Urothelium cell line (cell line): ENCODE measurements around the gene RXFP1.

Source experiments
- DNase-seq: peaks from one replicate; pipeline ENCODE4 v3.0.0; 2011; ENCODE audit warnings: low spot score, mixed read lengths
- FAIRE-seq: peaks from 2 replicates; lab custom pipeline; 2011; peaks lifted over from hg19 to GRCh38; lab: Jason Lieb, UNC

The RXFP1 gene

DNA sequence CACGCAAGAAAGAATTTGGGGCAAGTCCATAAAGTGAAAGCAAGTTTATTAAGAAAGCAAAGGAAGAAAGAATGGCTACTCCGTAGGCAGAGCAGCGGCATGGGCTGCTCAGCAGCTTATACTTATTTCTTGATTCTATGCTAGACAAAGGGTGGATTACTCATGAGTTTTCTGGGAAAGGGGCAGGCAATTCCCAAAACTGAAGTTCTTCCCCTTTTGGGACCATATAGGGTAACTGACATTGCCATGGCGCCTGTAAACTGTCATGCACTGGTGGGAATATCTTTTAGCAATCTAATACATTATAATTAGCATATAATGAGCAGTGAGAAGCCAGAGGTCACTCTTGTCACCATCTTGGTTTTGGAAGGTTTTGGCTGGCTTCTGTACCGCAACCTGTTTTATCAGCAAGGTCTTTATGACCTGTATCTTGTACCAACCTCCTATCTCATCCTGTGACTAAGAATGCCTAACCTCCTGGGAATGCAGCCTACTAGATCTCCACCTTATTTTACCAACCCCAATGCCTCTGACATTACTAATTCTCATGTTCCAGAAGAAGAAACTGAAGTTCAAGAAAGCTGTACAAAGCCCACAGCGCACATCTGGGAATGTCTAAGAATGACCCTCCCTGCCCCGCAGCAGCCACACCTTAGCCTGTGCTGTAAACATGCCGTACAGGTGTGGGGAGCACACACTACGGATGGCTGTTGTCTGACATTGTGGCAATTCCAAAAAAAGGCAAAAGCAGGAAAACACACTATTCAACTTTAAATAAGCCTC, 18.6 kb downstream of the RXFP1 start:
- FAIRE-seq: no peak
- no peak for DNase-seq

DNA sequence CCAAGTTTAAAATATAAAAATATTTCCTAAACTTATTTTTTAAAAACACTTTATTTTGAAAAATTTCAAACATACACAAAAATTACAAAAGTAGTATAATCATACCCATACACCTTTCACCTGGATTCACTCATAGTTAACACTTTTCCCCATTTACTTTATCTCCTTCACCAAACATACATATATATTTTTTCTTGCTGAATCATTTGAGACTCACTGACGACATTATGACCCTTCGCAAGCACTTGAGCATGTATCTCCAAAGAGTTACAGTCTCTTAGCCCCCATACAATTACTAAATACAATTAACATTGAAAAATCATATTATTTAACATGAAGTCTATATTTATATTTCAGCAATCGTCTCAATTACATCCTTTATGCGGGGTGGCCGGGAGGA, 19.8 kb downstream of the RXFP1 start:
- FAIRE-seq (no peak), DNase-seq (no peak)

DNA sequence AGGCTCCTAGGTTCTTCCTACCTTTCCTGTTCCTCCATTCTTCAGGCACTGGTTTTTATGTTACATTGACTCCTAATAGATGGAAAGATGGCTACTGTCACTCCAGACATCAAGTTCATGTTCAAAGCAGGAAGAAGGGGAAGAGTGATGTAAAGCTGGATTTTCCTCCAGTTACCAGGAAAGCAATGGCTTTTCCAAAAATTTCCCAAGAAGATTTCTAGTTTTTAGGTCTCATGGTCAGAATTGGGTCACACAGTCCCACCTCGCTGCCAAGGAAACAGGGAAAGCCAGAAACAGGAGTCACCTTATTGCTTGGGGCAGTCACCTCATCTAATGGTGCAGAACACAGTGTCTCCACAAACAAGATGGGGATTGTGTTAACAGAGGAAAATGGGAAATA, 21.5 kb downstream of the RXFP1 start:
- FAIRE-seq: no peak
- no peak for DNase-seq

DNA sequence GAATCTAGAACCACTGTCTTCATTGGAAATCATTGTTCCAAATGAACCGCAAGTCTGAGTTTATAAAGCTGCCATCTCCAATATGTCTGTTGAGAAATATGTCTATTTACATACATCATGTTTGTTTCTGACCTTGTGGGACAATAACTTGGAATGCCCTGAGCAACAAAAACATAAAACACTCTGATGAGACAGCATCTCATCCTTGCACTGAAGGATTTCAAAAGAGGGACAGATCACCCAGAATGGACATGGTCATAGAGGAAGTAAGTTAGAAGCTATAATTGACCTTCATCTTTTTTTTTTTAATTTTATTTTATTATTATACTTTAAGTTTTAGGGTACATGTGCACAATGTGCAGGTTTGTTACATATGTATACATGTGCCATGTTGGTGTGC, 22.5 kb downstream of the RXFP1 start:
- no peak for DNase-seq
- FAIRE-seq: no peak

DNA sequence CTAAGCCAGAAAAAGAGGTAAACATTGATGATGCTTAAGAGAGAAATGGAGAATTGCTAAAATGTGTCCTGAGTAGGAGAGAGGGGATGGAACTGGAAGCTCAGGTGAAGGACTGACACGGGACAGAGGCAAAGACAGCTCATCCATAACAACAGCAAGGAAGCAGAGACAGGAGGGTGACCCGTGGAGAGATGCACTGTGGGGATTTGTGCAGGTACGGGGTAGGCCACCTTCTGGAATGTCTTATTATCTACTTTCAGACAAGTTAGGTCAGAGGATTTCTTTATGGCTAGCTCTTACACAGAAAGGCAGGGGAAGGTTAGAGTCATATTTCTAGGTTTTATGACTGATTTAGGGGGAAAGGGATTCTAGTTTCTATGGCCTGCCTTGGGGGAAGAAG, 31.7 kb downstream of the RXFP1 start:
- no peak for DNase-seq
- no peak for FAIRE-seq

DNA sequence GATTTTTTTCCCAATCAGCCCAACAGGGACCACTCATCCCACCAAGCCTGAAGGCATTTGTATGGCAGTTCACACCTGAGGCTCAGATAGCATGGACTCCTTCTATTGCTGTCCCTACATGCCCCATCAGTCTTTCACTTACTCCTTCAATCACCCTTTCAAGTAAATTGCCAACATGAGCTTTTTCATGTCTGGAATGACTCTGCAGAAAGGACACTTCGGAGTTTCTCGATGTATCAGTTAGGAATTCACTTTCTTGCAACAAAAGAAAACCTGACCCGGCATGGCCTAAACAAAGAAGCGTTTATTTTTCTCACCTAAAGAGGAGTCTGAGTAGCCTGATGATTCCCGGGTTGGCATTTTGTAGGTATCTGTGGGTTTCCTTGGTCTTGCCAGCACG, 38.6 kb downstream of the RXFP1 start:
- FAIRE-seq (no peak), DNase-seq (no peak)

DNA sequence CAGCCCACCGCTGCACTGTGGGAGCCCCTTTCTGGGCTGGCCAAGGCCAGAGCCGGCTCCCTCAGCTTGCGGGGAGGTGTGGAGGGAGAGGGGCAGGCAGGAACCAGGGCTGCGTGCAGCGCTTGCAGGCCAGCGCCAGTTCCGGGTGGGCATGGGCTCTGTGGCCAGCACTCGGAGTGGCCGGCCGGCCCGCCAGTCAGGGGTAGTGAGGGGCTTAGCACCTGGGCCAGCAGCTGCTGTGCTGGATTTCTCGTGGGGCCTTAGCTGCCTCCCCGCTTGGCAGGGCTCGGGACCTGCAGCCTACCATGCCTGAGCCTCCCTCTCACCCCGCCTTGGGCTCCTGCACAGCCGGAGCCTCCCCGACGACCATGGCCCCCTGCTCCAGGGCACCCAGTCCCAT, 45.2 kb downstream of the RXFP1 start:
- FAIRE-seq: no peak
- no peak for DNase-seq

DNA sequence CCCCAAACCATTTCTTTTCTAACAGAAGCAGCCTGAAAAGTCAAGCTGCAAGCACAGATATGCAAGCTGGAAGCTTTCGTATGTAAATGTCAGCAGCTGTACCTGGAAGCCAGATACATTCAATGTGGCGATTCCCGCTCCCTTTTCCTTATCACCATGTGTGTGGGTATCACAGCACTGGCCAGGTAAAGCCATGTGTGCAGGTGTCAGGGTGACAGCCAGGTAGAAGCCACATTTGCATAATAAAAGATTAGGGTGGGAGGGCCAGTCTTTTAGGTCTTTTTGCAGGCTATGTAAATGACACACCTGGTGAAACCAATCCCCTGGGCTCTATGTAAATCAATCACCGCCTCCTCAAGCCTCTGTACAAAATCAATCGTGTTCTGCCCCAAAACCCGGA, 50.1 kb downstream of the RXFP1 start:
- FAIRE-seq: no peak
- DNase-seq: no peak

DNA sequence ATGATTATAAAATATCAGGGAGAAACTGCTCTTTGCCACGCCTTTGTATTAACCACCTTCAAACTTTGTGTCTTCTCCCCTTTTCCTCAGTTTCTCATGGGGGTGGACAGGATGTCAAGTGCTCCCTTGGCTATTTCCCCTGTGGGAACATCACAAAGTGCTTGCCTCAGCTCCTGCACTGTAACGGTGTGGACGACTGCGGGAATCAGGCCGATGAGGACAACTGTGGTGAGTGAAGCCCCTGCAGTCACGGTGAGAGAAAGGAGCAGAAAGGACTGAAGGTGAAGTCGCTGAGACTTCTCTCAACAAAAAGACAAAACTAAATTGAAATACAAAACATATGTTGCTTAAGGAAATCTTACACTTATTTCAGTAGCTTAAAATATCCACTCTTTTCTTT, 50.9 kb downstream of the RXFP1 start:
- DNase-seq (no peak), FAIRE-seq (no peak)

DNA sequence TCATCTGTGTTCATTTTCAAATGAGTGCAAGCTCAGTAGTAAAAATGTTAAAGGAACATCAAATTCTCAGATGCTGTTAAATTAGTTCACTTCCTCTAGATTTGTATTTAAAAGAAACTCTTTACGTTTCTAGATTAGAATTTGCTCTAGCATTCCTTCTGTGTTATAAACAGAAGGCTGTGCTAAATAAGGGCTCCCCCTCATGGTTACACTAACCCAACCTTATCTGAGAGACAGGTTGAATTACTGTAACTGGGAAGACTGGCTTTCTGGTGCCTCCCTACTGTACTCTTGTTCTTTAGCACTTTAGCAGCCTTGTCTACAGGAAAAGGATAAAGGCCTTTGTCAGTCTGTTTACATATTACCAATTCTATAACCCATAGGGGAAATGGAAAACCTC, 56.8 kb downstream of the RXFP1 start:
- FAIRE-seq (no peak), DNase-seq (peak; percentile 11)

DNA sequence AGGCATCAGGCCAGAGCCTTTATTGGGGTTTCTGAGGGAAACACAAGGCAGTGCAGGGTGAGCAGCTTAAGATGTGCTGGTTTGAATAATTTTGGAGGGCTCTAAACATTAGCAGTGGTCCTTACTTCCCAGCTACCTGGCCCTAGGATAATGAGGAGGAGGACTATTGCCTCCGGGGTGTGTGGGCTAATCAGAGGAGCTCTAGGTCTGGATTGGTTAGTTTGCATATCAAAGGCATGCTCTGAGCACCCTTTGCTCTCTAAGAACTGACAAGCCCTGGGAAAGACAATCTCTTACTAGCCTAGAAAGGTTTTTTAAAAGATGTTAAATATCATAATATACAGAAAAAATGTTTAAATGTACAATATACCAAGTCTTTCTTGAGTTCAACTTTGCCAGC, 58.4 kb downstream of the RXFP1 start:
- FAIRE-seq: no peak
- DNase-seq: no peak

DNA sequence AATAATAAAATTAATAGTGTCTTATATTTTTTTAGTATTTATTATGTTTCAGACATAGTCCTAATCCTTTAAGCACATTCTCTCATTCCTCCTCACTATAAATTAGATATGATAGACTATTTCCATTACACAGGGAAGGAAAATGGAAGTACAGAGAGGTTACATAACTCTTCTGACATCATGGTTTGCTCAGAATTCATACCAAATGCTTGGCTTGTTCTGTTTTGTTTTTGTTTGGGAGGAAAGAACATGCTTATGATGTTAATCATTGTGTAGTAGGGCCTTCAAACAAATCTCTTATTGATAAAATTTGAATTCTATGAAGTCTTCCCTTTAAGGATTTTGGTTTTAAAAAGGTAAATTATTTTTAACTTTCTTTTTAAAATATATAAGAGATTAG, 59.5 kb downstream of the RXFP1 start:
- FAIRE-seq (no peak), DNase-seq (no peak)

DNA sequence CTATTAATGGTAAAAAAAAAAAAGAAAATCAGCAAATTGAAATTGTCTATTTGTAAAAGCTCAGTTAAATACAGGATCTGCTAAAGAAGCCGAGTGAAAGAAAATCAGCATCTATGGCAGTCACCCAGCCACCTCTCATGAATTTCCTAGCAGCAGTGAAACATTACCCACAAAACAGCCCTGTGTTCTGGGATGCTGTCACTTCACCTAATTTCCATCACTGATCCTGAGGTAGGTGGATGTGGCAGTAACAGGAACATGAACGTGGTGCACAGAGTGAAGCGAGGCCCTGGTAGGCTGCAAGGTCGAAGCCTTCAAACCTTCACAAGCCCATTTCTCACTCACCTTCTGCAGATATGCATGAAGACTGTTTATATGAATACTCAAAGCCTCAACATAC, 65.2 kb downstream of the RXFP1 start:
- FAIRE-seq (no peak), DNase-seq (no peak)

DNA sequence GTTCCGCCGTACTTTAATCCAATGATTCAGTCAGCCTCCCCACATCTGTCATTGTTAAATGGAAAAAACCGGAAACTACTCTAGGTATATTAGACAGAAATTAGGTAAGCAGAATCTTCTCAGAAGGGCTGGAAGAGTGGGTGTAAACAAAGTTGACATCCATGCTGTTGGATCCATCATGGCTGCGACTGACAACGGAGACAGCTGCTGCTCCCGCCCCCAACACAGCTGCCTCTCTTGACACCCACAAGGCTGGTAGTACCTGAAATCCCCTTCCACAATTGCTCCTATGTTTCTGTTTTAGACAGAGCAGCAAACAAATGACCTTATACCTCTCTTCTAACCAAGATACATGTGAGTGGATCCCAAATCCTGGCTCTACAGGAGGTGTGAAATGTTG, 66.6 kb downstream of the RXFP1 start:
- DNase-seq (no peak), FAIRE-seq (no peak)

DNA sequence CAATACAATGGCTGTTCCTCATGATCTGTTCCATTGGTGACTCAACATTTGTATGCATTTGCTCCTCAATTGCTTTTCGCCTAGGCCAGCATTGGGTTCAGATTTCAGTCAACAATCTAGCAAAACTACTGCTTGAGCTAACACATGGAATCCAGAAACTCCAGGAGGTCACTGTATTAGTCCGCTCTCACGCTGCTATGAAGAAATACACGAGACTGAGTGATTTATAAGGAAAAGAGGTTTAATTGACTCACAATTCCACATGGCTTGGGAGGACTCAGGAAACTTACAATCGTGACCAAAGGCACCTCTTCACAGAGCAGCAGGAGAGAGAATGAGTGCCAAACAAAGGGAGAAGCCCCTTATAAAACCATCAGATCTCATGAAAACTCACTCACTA, 67.1 kb downstream of the RXFP1 start:
- FAIRE-seq (no peak), DNase-seq (no peak)

DNA sequence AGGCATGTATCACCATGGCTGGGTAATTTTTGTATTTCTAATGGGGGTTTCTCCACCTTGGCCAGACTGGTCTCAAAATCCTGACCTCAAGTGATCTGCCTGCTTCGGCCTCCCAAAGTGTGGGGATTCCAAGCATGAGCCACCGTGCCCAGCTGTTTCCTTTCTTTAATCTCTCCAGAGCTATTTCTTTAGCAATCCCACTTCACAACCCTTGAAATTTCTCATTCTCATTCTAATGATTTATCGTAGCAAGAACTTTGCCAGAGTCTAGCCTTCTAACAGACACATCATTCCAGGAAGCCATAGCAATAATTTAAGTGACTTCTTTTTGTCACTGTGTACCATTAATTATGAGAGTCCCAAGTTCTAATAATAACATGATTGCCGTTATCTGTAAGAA, 68.6 kb downstream of the RXFP1 start:
- FAIRE-seq (no peak), DNase-seq (no peak)

DNA sequence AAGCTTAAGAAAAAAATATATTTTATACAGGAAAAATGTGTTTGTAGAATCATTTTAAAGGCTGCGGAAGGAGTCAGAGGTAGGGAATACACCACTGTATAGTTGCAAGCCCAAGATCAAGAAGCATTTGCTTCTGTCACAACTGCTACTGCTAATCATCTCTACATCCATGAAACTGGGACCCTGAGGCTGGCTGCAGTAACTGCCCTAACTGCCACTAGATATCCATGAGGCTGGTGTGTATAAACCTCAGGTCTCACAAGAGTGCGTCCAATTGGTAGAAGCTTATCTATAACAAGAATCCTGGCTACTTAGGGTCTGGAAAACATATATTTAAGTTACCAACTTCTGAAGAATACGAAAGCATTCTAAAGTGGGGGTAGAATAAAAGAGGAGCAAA, 69.1 kb downstream of the RXFP1 start:
- DNase-seq (no peak), FAIRE-seq (no peak)

DNA sequence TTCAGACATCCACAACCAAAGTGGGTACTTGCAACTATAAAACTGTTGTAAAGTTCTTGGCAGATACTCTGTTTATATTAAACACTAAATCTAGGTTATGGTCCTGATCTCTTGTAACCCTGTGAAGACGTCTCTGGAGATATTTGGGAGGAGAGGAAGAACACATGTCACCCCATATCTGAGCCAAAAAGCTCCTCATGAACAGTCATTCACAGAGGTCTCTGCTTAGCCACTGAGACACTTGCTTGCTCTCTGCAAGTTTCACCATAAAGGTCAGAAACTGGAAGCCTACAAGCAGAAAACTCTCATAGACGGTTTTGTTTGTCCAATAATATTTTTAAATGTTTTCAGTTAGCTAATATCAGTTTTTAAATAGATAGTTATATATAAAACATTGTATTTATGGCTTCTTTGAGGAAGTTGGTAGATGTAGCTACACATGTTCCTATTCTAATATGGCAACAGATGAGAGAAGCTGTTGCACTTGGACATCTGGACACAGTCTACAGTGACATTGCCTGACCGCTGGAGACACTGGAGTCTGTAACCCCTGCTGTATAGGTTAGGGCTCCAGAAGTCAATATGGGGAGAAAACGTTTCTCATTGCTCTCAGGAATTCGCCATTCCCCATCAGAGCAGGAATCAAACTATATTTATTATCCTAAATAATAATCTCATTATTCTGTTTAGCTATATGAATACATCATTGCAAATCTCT, 76.4 kb downstream of the RXFP1 start:
- FAIRE-seq (no peak), DNase-seq (no peak)

DNA sequence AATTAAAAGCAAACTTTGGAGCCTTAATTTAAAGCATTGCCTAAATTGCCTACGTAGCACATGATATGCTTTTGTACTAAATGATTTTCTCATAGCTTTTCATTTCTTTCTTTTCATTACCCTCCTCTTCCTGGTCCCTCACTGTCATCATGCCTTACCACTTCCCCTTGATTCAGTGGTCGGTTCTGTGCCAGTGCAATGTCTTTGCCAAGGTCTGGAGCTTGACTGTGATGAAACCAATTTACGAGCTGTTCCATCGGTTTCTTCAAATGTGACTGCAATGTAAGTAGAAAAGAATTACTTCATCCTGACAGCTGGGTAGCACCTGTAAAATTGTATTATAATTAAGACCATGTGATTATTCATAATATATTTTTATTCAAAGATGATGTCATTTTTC, 77.5 kb downstream of the RXFP1 start:
- no peak for DNase-seq
- no peak for FAIRE-seq

DNA sequence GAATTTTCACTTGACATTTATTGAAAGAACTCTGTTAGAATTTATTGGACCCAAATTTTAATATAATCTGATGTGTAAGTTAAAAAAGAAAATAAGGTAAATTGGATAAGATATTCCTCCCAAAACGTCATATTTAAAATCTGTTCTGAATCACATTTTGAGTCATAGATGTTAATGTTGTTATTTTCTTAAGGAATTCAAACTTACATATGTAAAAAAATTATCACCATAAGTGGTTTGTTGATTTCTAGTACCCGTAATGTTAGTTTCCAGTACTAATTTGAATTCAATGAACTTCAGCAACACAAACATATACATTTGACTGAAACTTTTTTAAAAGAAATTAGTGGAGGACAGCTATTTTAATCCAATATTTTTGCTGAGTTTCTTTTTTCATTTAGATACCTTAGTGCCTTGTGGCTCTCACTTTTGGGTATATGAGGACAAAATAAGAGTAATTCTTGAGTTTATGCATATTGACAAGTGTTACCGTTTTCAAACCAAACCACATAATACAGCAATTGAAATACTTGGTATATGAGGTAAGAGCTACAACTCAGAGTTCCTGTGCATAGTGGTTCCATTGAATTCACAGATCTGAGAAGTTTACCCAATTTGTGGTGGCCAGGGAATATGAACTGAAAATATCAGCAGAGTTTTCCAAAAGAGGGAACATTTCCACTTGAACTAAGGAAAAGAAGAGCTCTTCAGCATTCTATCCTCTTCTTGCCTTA, 78.2 kb downstream of the RXFP1 start:
- FAIRE-seq (no peak), DNase-seq (no peak)

DNA sequence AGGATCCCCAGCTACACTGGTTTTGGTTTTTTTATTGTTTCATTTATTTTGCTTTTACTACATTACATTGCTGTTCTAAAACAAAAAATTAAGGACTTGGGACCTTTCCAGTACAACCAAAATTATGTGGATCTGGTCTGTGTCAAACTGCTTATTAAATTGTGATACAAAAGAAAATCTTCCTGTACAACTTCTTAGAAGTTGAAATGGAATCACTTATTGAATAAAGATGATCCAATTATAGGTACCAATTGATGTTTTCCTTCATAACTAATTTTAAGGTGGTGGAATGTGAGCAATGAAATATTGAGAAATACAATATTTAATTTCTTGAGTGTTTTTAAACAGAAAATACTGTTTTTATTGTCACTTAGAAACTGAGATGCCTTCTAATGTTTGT, 82.7 kb downstream of the RXFP1 start:
- FAIRE-seq: no peak
- no peak for DNase-seq

DNA sequence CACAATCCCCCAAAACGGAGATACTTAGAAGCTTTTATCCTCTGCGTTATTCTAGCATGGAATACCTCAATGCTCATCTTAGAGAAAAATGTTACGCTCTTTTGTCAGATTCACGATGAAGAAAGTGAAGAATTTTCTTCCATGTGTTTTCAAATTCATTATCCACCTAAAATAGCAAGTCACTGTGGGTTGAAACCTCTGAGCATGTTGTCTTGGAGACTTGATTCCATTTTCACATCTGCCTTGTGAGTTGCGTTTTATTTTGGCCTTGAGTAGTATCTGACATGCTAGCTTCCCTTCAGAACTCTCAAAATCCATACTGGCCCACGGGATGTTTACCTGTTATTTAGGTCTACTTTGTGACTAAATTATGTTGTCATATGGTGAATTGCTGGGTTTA, 83.7 kb downstream of the RXFP1 start:
- FAIRE-seq (no peak), DNase-seq (no peak)
